GM13977 (cell line): Measurements from ENCODE around the gene RAB31.

Experiments used
- DNase-seq: peaks from one replicate; pipeline ENCODE4 v3.0.0; 2012; ENCODE audit warnings: low spot score
- in situ Hi-C: fragments of 300-500 bp; cut with MboI; formaldehyde crosslinking; loops from one replicate; pipeline ENCODE4 v1.12.0; 2022; ENCODE audit warnings: low sequenced_read_pairs, low pct_unique_long_range_greater_than_20kb, mixed read lengths, inconsistent platforms; ENCODE audit not compliant: unreplicated experiment
- TF ChIP-seq, protein P1 (sequence below): IDR thresholded peaks from 2 replicates; pipeline ENCODE4 v1.5.1; 2012; ENCODE audit warnings: mild to moderate bottlenecking, control low read depth; ENCODE audit not compliant: insufficient read depth; ENCODE audit errors: extremely low read depth, missing control alignments

Gene RAB31

GRCh38 chr18:9865764-9866490 is 157.8 kb downstream of the RAB31 start:
- DNase-seq = no peak
- in situ Hi-C loops = no loop called here
- TF ChIP-seq, protein P1, sequence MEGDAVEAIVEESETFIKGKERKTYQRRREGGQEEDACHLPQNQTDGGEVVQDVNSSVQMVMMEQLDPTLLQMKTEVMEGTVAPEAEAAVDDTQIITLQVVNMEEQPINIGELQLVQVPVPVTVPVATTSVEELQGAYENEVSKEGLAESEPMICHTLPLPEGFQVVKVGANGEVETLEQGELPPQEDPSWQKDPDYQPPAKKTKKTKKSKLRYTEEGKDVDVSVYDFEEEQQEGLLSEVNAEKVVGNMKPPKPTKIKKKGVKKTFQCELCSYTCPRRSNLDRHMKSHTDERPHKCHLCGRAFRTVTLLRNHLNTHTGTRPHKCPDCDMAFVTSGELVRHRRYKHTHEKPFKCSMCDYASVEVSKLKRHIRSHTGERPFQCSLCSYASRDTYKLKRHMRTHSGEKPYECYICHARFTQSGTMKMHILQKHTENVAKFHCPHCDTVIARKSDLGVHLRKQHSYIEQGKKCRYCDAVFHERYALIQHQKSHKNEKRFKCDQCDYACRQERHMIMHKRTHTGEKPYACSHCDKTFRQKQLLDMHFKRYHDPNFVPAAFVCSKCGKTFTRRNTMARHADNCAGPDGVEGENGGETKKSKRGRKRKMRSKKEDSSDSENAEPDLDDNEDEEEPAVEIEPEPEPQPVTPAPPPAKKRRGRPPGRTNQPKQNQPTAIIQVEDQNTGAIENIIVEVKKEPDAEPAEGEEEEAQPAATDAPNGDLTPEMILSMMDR = no peak

DNA sequence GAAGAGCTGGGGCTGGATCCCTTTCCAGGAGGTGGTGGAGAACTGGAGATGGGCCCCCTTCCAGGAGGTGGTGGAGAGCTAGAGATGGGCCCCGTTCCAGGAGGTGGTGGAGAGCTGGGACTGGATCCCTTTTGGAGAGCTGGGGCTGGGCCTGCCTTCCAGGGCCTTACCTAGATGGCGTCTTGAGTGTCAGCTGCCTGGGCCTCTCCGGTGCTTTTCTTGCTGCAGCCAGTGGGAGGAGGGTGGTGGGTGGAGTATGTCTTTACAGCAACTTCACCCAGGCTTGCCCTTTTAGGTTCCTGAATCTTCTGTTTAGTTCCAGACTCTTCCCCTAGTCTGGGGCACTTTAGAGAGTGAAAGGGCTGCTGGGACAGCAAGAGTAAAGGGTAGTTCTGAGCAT is 158.5 kb downstream of the RAB31 start:
- TF ChIP-seq, protein P1 = no peak
- in situ Hi-C loops = no loop called here
- no peak for DNase-seq

- TF ChIP-seq, protein P1 = no peak
- DNase-seq = no peak
- in situ Hi-C loops = no loop called here
These were observed 159.0 kb downstream of the RAB31 start for GRCh38 chr18:9867071-9867594.

- TF ChIP-seq, protein P1 = no peak
- no peak for DNase-seq
- in situ Hi-C loops = no loop called here
These were observed 161.0 kb downstream of the RAB31 start for GRCh38 chr18:9868857-9869714.

- peak; percentile 53 for DNase-seq
- in situ Hi-C loops = no loop called here
- TF ChIP-seq, protein P1 = no peak
These were observed 161.8 kb downstream of the RAB31 start for GRCh38 chr18:9869715-9870430.

DNA sequence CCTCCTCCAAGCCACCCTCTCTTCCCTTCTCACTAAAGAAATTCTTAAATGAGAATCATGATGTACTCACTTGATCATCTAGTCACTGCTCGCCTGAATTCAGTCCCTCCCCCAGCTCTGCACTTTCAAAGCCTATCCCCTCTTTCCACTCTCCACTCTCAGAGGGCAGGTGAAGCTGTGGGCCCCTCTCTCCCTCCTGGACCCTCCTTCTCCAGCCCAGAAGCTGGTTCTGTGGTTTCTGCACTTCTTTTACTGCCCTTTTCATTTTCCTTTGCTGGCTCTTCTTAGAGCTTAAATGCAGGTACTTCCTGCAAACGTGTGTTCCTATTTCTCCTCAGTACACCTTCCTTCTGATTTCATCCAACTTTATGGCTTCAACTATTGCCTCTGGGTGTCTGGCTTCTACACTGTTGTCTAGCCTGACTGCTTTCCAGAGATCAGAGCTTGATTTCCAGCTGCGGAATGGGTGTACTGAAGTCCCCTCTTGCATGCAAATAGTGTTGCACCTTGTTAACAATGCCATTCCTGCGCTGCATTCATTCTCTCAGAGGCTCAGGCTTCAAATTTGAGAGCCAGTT is 162.4 kb downstream of the RAB31 start:
- TF ChIP-seq, protein P1 = no peak
- no peak for DNase-seq
- in situ Hi-C loops = no loop called here
